ENCODE results near the gene HOXD3. TPM values are rescaled to one million over a fixed set of nuclear protein-coding genes. Genes with fewer than 3 reads are reported as not detected.
A peak's percentile ranks its signal among the peaks of the same experiment; 100 is the strongest.

Gene HOXD3
- total RNA-seq, 1 experiment from 2014 or later = not detected

GRCh38 chr2:176128172-176128981 lies 28.7 kb upstream of the HOXD3 start:
- Histone ChIP-seq H4K20me1 (ENCODE audit: control insufficient read depth, insufficient read depth, insufficient read length) (no peaks in the 10 kb centered on the region), H3K18ac (ENCODE audit: insufficient read length, low read depth, low read length) (no peak overlapping the region), H2BK120ac (ENCODE audit: low read depth, low read length, poor library complexity, severe bottlenecking) (no peak overlapping the region), H3K23ac (ENCODE audit: insufficient read length, low read depth, low read length) (no peak overlapping the region), H2AFZ (ENCODE audit: low read length) (no peak overlapping the region), H3K79me1 (ENCODE audit: insufficient read depth, low read depth, low read length, poor library complexity, severe bottlenecking) (no peaks in the 10 kb centered on the region), H3K9ac (ENCODE audit: extremely low read depth, insufficient read length, low read length) (no peak overlapping the region), H3K4ac (ENCODE audit: low read depth, low read length) (no peak overlapping the region), H4K91ac (ENCODE audit: insufficient read length, low read depth, low read length) (no peak overlapping the region), H3K23me2 (ENCODE audit: insufficient read length, low read depth, low read length, poor library complexity, severe bottlenecking) (no peaks in the 10 kb centered on the region), H2AK5ac (ENCODE audit: insufficient read length, low read length) (no peak overlapping the region), H3K27me3 (ENCODE audit: insufficient read depth, low read length) (peaks cover 89% of the 10 kb centered on the region), H3T11ph (ENCODE audit: low read length) (no peak overlapping the region), H2BK12ac (ENCODE audit: insufficient read length, low read depth, low read length) (no peak overlapping the region), H3K9me3 (ENCODE audit: control insufficient read depth, low read depth, low read length) (no peaks in the 10 kb centered on the region), H4K8ac (replicated peaks; ENCODE audit: insufficient read length, low read depth, low read length) (no peak overlapping the region), H4K5ac (ENCODE audit: insufficient read length, low read depth, low read length) (no peak overlapping the region), H3K4me2 (ENCODE audit: insufficient read depth, insufficient read length, low read length) (peak overlapping the region; percentile 0), H2BK5ac (ENCODE audit: insufficient read length, low read length) (no peak overlapping the region), H3K56ac (ENCODE audit: insufficient read length, low read depth, low read length) (no peak overlapping the region), H3K14ac (ENCODE audit: insufficient read depth, low read length) (no peak overlapping the region), H3K27ac (ENCODE audit: insufficient read length, low read depth, low read length) (no peak overlapping the region), H2BK20ac (ENCODE audit: low read depth, low read length, poor library complexity, severe bottlenecking) (no peak overlapping the region), H3K4me1 (ENCODE audit: insufficient read depth, low read length) (no peaks in the 10 kb centered on the region), H3K79me2 (ENCODE audit: insufficient read depth, low read length) (no peaks in the 10 kb centered on the region), H2BK15ac (ENCODE audit: low read depth, low read length) (no peak overlapping the region)
- Mint-ChIP-seq H3K27me3 (ENCODE audit: low read depth) (peaks cover 98% of the 10 kb centered on the region), H3K4me1 (peaks cover 12 to 20% of the 10 kb centered on the region in 2 experiments), H3K9me3 (peaks cover 4 to 17% of the 10 kb centered on the region in 2 experiments; a peak in 4 of 5 replicates), H3K36me3 (ENCODE audit: insufficient read depth in 1 of 3, low read depth in 3 of 3) (no peaks in the 10 kb centered on the region; a peak in 2 of 7 replicates), H3K27ac (no peak overlapping the region), H3K4me3 (peak overlapping the region; percentile 10 to 73; a peak in 4 of 5 replicates)
- WGBS (ENCODE audit: extremely low coverage, insufficient read length, low lambda C conversion rate) = no CpG with 5 or more reads among the region's 49 CpGs
- no peak for TF ChIP-seq CTCF (conservative IDR thresholded peaks at IDR 0.05)
- peak; percentile 69 for DNase-seq

All from H9 (cell line).